GM21367 (cell line): ENCODE data around the gene PRLHR.

Experiments
- ATAC-seq: cut with Tn5 transposase; IDR thresholded peaks from one replicate; pipeline ENCODE4 v1.9.1; 2021; ENCODE audit not compliant: unreplicated experiment

PRLHR gene

GRCh38 chr10:118587881-118588651 lies 7.4 kb downstream of the PRLHR start:
- ATAC-seq = no peak

- ATAC-seq = no peak
Observed at GRCh38 chr10:118586911-118587310, 8.5 kb downstream of the PRLHR start.

- ATAC-seq = no peak
Observed at GRCh38 chr10:118585794-118586193, 9.7 kb downstream of the PRLHR start.

GRCh38 chr10:118585234-118585633 lies 10.2 kb downstream of the PRLHR start:
- no peak for ATAC-seq

GRCh38 chr10:118584181-118584954 lies 11.1 kb downstream of the PRLHR start:
- ATAC-seq = no peak

GRCh38 chr10:118583611-118584010 lies 11.8 kb downstream of the PRLHR start:
- ATAC-seq = no peak

GRCh38 chr10:118582511-118582910 lies 12.9 kb downstream of the PRLHR start:
- ATAC-seq = no peak

GRCh38 chr10:118581340-118581739 lies 14.1 kb downstream of the PRLHR start:
- ATAC-seq = no peak

GRCh38 chr10:118580702-118581101 lies 14.7 kb downstream of the PRLHR start:
- no peak for ATAC-seq

- ATAC-seq = no peak
Observed at GRCh38 chr10:118573512-118573911, 21.9 kb downstream of the PRLHR start.

- ATAC-seq = no peak
Observed at GRCh38 chr10:118572256-118573041, 23.0 kb downstream of the PRLHR start.

GRCh38 chr10:118571123-118571522 lies 24.3 kb downstream of the PRLHR start:
- ATAC-seq = no peak

GRCh38 chr10:118570591-118570990 lies 24.9 kb downstream of the PRLHR start:
- no peak for ATAC-seq

- ATAC-seq = no peak
Observed at GRCh38 chr10:118569882-118570252, 25.6 kb downstream of the PRLHR start.

GRCh38 chr10:118569241-118569881 lies 26.1 kb downstream of the PRLHR start:
- no peak for ATAC-seq

GRCh38 chr10:118568327-118568848 lies 27.1 kb downstream of the PRLHR start:
- ATAC-seq = no peak

GRCh38 chr10:118567701-118568248 lies 27.7 kb downstream of the PRLHR start:
- no peak for ATAC-seq

- no peak for ATAC-seq
Observed at GRCh38 chr10:118566911-118567310, 28.5 kb downstream of the PRLHR start.

GRCh38 chr10:118565301-118566075 lies 30.0 kb downstream of the PRLHR start:
- no peak for ATAC-seq

GRCh38 chr10:118564652-118565051 lies 30.8 kb downstream of the PRLHR start:
- ATAC-seq = no peak
